IPS-18c (cell line): ENCODE data around the gene PREX1.
"Not testable (repeated sequence)": the region's sequence is repeated elsewhere in the genome, so short reads cannot be mapped to it uniquely, and the experiment has no call there.

Experiments
- H3K4me3 ChIP-seq: 2 replicates; pipeline ENCODE4 v1.7.0; 2013; ENCODE audit warnings: low read depth, mild to moderate bottlenecking, low read length, moderate library complexity; ENCODE audit not compliant: insufficient read depth
- H3K9me3 ChIP-seq: one replicate; pipeline ENCODE4 v1.6.1; 2013; ENCODE audit warnings: mild to moderate bottlenecking, low read length, moderate library complexity; ENCODE audit not compliant: control insufficient read depth, insufficient read depth

Gene PREX1

DNA sequence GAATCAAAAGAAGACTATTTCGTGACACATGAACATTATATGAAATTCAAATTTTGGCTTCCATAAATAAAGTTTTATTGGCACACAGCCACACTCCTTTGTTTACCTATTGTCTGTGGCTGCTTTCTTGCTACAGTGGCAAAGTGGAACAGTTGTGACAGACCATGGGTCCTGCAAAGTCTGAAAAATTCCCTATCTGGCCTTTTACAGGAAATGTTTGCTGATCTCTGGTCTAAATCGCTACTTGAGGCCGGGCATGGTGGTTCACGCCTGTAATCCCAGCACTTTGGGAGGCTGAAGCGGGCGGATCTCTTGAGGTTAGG lies 23.1 kb upstream of the PREX1 start:
- H3K9me3 ChIP-seq = no peaks in the 10 kb centered on the region
- H3K4me3 ChIP-seq = no peak overlapping the region

DNA sequence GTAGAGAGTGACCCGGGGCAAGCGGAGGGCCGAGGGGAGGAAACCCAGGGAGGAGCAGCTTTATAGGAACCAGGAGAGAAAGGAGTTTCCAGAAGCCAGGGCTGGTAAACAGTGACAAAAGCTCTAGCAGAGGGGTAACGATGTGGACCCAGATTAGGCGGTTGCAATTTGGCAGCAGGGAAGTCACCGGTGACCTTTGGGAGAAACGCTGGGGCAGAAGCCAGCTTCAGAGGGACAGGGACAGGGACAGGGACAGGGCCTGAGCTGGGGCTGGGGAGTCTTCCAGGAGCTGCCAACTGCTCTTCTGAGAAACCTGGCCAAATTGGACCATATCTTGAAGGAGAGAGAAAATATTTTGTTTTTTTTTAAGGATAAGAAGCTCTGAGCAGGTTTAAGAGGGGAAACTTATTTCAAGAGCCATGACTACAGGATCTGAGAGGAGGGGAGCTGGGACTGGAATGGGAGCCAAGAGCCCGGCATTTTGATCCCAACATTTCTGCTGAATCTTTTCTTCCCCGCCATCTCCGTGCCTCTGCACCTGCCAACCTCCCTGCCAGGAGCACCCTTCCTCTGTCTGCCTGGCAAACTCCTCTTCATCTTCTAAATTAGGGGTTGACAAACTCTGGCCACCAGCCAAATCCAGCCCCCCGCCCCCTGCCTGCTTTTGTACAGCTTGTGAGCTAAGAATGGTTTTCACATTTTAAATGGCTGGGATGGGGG lies 22.6 kb upstream of the PREX1 start:
- Histone ChIP-seq H3K9me3 (no peaks in the 10 kb centered on the region), H3K4me3 (no peak overlapping the region)

DNA sequence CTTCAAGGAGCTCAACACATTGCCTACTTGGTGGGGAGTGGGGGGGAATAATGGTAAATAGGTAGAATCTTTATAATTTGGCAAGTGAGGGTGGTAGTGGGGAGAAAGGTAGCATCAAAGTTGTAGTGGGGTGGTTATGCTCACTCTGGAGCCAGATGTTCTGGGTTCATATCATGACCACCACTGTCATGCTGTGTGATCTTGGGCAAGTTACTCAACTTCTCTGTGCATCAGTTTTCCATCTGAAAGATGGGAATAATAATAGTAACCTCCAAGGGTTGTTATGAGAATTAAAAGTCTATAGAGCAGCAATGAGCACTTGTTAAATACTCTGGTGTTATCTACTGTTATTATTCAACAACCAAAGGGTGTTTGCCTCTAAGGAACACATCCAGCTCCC lies 22.0 kb upstream of the PREX1 start:
- Histone ChIP-seq H3K4me3 (no peak overlapping the region), H3K9me3 (no peaks in the 10 kb centered on the region)

DNA sequence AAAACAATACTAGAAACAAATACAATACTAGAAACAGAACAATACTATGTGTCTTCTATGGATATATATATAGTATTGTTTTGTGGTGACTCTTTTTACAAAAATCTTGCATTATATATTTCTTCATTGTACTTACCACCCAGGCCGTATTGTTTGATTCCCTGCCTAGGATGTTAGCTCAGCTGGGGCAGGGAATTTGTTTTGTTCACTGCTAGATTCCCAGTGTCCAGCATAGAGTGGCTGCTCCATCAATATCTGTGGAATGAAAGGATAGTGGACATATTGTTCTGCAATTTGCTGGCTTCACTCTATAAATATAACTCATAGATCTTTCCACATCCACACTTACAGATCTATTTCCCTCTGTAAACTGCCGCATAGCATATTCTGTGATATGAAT lies 21.5 kb upstream of the PREX1 start:
- Histone ChIP-seq H3K4me3 (no peak overlapping the region), H3K9me3 (no peaks in the 10 kb centered on the region)

DNA sequence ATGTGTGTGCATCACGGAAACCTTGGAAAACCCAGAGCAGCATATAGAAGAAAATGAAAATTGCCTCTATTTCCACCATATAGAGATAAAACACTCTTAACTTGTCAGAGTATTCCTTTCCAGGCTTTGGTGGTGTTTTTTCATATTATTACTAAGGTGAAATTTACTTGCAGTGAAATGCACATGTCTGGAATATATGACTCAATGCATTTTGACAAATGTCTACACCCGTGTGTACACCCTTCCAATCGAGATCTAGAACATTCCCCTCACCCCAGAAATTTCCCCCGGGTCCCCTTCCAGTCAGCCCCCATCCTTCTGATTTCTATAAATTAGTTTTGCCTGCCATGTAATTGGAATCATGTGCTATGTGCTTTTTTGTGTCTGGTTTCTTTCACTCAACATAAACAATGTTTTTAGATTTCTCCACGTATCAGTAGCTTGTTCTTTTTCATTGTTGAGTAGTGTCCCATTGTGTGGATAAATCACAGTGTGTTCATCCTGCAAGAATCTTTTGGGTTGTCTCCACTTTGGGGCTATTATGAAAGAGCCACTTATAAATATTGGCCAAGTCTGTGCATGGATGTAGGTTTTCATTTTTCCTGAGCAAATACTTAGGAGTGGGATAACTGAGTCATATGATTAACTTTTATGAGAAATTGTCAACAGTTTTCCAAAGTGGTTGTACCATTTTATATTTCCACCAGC lies 19.9 kb upstream of the PREX1 start:
- Histone ChIP-seq H3K4me3 (no peak overlapping the region), H3K9me3 (no peaks in the 10 kb centered on the region)

DNA sequence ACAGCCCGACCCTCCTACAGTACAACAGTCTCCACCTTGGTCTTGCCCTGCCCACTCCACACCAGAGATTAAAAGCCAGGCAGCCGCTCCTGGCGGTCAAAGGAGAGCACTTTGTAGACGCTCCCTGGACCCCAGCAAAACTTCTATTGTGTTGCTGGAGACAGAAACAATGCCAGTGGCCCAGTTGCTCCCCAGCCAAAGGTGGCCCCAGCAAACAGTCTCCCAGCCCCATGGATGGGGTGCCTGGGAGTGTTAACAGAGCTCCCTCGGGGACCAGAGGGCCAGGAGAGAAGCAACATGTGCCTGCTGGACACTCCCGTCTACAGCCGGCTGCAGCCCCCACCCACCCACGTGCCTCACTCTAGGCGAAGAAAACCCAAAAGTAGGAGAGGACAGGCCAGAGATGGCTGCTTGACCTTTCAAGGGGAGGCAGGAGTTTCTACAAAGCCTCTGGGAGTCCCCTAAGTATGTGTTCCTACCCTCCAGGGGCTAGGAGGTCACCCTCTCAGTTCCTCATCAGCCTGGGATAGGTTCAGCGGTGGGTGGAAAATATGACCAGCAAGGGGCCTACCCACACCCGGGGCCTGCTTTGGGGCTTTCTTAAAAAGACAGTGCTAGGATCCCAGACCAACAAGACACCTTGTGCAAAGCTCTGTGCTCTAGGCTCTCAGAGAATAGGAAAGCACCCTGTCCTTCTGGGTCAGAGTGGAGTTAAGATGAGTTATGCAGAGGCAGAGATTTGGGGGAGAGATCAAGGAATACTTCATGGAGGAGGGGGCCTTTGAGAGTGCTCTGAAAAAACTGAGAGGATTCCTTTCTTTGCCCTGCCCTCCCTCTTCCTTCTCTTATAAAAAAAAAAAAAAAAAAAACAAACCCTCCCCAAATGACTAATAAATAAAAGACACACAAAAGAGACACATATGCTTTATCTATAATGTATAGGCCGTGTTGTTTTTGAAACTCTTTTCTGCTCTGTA lies 19.0 kb upstream of the PREX1 start:
- H3K9me3 ChIP-seq = no peaks in the 10 kb centered on the region
- no peak overlapping the region for H3K4me3 ChIP-seq

DNA sequence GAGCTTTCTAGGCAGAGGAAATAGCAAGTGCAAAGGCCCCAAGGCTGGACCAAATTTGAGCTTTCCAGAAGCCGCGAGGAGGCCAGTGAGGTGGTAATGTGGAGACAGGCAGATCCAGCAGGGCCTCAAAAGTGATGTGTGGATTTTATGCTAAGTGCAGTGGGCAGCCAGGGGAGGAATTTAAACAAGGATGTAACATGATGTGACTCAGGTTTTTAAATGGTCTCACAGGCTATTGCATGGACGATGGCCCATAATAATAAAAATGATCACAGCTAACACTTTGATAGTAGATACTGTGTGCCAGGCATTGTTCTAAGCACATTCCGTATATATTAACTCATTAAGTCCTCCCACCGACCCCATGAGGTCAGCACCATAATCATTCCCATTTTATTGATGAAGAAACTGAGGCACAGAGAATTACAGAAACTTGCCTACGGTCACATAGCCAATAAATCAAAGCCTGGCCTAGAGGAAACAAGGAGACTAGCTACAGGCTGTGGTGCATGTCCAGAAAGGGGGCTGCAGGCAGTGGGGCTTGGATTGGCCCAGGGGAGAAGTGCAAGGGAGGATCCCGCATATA lies 18.0 kb upstream of the PREX1 start:
- H3K9me3 ChIP-seq = no peaks in the 10 kb centered on the region
- H3K4me3 ChIP-seq = no peak overlapping the region

DNA sequence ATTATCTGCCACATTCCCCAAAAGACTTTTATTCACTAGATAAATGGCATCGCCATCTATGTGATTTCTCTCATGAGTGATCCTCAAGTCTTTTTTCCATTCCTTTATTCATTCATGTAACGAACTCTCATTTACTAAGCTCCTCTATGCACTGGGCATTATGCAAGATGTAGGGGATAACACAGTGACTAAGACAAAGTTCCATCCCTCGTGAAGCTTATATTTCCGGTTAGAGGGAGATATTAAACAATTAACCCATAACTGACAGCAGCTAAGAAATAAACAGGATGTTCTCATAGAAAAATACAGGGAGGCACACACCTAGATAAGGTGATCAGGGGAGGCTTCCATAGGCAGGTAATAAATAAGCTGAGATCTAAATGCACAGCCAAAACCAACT lies 17.2 kb upstream of the PREX1 start:
- Histone ChIP-seq H3K4me3 (no peak overlapping the region), H3K9me3 (no peaks in the 10 kb centered on the region)

DNA sequence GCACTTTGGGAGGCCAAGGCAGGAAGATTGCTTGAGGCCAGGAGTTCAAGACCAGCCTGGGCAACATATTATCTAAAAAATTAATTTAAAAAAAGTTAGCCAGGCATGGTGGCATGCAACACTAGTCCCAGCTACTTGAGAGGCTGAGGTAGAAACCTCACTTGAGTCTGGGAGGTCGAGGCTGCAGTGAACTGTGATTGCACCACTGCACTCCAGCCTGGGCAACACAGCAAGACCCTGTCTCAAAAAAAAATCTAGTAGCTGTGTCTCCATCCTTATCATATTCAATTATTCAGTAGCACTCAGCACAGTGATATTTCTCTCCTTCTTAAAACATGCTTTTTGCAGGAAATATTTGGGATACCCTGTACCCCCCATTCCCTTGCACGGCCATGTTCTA lies 16.1 kb upstream of the PREX1 start:
- not testable (repeated sequence) for H3K9me3 ChIP-seq, H3K4me3 ChIP-seq

DNA sequence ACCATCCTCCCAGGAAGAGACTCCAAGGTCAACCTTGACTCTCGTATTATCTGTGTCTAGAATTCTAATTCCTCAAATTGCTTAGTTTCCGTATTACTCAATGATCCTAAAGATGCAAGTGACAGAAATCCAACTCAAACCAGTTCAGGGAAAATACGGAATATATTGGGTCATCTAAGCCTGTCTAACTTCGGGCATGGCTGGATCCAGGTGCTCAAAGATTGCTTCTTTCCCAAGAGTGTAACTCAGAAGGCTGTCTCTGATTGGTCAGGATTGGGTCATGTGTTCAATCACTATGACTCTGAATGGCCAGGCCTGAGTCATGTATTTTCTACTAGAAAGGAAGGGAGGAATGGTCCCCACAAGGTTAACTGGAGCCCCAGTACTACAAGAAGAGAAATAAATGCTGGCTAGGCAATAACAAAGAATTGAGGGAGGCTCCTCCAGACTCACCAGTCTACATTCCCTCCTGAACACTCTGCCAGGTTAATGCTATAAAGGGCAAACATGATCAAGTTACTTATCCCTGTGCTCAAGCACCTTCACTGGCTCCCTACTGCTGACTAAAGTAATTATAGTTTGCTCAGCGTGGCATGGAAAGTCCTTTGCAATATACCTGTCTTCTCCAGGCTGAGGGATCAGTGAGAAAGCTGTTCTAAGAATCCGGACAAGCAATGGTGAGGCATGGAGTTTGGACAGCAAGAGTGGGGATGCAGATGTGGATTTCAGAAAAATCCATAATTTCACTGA lies 15.4 kb upstream of the PREX1 start:
- H3K9me3 ChIP-seq = no peaks in the 10 kb centered on the region
- H3K4me3 ChIP-seq = no peak overlapping the region

DNA sequence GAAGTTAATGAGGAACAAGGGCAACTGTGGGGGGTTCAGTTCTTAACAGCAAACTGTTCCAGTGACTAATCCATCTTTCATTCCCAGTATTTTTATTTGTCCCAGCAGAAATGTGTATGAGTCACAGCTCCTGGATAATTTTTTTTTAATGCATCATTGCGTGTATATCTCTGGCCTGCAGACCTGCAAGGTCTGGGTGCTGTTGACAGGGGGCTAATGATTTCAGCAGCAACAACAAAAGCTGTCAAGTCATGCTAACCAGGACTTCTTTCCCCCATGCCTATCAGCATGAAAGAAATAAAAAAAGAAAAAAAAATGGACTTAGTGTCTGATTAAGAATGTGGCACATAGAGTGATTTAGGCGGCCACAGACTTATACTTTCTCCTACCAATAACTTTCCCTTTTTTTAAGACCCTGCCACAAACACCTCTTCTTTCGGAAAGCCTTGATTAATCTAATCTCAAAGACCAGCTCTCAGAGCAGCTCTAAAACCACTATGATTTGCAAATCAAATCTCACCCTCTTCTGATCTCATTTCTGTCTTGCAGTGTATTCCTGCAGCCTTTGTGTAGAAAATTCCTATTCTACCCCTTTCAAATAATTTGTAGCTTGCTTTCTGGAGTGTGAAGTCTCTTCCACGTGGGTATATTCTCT lies 14.2 kb upstream of the PREX1 start:
- Histone ChIP-seq H3K4me3 (no peak overlapping the region), H3K9me3 (no peaks in the 10 kb centered on the region)

DNA sequence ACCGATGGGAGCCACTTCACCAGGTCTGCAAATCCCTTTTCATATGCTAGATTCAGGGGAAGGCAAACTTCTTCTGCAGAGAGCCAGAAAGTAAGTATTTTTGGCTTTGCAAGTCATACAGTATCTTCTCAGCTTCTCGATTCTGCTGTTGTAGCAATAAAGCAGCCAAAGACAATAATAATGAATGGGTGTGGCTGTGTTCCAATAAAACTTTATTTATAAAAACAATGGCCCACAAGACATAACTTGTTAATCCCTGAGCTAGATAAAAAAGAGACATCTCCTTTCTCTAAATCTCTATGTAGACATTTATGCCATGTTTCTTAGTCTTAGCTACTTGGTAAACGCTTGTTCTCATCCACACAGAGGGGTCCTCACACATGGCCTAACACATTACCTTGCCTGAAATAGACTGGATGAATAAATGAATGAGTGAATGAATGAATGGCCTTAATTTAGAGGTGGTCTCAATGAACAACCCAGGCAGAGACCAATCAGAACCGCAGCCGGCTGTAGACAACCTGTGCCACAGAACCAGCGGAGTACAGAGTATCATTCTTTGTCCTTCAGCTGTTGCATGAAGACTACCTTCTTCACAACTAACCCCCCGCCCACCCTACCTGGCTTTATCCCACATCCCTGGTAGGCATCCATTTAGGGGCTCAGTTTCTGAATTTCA lies 13.5 kb upstream of the PREX1 start:
- Histone ChIP-seq H3K9me3 (no peaks in the 10 kb centered on the region), H3K4me3 (no peak overlapping the region)

DNA sequence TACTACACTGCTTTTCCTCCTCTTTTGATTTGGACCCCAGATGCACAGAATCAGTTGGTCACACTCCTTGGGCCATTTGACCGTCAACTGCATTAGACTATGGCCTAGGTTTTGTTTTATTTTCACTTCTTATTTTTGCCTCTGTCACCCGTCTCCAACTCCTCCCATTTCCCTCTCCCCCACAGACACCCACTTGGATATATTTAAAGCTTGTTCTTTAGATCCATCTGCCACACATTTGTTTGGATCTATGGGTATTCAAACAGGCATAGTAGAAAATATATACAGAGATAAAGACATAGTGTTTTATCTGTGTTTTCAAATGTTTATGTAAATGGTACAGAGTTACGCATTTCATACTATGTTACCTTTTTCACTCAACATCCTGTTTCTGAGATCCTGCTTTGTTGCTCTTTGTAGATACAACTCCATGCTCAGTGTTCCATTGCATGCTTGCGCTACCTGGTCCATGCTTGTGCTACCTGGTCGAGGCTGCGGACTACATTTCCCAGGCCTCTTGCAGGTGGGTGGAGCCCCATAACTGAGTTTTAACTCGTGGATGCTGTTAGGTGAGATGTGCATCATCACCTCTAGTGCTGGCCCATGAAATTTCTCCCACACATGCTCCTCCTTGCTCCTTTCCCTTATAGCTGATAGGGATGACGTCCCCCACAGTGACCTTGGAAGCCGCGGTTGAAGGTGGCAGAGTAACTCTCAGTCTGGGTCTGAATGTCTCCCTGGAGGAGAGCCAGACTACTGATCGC lies 11.5 kb upstream of the PREX1 start:
- Histone ChIP-seq H3K9me3 (no peaks in the 10 kb centered on the region), H3K4me3 (no peak overlapping the region)

DNA sequence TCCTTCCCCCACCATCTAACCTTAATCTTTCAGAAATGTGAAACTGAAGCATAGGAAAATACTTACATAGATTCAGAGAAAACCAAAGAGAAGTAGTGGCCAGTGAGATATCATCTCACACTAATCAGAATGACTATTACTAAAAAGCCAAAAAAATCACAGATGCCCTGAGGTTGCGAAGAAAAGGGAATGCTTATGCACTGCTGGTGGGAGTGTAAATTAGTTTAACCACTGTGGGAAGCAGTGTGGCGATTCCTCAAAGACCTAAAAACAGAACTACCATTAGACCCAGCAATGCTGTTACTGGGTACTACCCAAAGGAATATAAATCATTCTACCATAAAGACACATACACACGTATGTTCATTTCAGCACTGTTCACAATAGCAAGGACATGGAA lies 9.2 kb upstream of the PREX1 start:
- Histone ChIP-seq H3K4me3 (no peak overlapping the region), H3K9me3 (no peaks in the 10 kb centered on the region)

DNA sequence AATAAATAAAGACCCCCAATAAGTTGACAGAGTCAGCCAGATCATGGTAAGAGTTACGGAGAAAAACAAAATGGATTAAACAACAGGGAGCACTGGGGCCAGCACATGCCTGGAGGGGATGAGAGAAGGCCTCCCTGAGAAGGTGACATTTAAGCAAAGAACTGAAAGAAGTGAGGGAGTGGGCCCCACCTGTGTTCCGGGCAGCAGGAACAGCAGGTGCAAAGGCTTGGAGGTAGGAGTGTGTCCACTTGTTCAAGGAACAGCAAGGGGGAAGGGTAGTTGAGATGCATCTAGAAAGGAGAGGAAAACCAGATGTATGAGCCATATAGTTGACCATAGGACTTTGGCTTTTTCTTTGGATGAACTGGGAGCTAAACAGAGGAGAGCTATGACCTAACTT lies 7.6 kb upstream of the PREX1 start:
- Histone ChIP-seq H3K9me3 (no peaks in the 10 kb centered on the region), H3K4me3 (no peak overlapping the region)
